ENCODE measurements around the gene LGALS3BP.

DNA sequence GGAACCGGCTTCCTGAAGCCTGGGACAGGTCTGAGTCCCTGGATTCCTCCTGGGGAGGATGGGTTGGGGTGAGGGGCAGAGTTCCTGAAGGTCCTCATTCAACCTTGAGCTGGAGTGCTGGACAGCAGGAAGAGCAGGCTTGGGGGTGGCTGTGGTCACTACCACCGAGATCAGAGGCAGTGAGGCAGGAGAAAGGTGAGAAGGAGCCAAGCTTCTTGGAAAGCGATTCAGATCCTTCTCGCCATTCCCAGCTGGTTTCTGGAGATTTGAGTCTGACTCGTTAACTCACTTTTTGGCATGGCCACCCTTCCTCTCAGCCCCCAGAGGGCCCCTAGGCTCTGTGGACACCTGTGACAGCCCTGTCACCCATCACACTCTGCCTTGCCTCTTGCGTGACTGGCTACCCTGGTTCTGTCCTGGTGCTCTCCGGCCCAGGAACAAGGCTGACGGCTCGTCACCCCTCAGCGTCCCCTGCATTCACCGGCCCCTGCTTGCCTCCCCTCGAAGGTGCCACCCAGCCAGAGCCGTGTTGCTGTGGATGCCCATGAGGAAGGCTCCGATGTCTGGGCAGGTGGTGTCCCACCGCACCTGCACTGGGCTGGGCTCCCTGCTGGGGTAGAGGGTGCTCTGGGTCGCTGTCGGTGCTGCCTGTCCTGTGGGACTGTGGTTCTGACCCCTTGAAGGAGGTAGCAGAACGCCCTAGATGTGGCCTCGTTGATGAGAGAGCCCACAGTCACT is 44.9 kb downstream of the LGALS3BP start:
- TF ChIP-seq YY1 (IDR thresholded peaks at IDR 0.05; ENCODE audit: low read depth): no peak
- no peak for TF ChIP-seq EP300 (IDR thresholded peaks at IDR 0.05; ENCODE audit: borderline replicate concordance)
- TF ChIP-seq TCF12 (IDR thresholded peaks at IDR 0.05; ENCODE audit: low read depth): no peak
- TF ChIP-seq NFIC (IDR thresholded peaks at IDR 0.05): no peak
- TF ChIP-seq ZBTB7A (IDR thresholded peaks at IDR 0.05; ENCODE audit: low read depth): no peak
